HCT116 (cell line): Measurements from ENCODE around the gene RNU5D-1.

Experiments used
- CBX3 ChIP-seq: IDR thresholded peaks from 2 replicates; pipeline ENCODE4 v1.6.1; 2012; ENCODE audit warnings: low read depth
- CEBPB ChIP-seq: IDR thresholded peaks from 2 replicates; pipeline ENCODE4 v1.6.1; 2012; ENCODE audit warnings: low read depth
- CTCF ChIP-seq, 3 experiments: fragments of 200-600 bp in 1 of 3; sonication (generic) in 1 of 3; IDR thresholded peaks in 2 of 3; conservative IDR thresholded peaks in 1 of 3; 2 replicates each; pipeline ENCODE4 v1.5.1; 2012 to 2017; ENCODE audit warnings: low read depth in 2 of 3, low read length in 2 of 3, antibody characterized with exemption in 1 of 3, borderline replicate concordance in 1 of 3, control low read depth in 1 of 3, mild to moderate bottlenecking in 1 of 3, mixed read lengths in 1 of 3, mixed run types in 1 of 3, moderate library complexity in 1 of 3; ENCODE audit not compliant: insufficient read depth in 1 of 3
- EZH2 ChIP-seq: fragments of 200-600 bp; sonication (generic); IDR thresholded peaks from 2 replicates; pipeline ENCODE4 v1.6.1; 2017; ENCODE audit warnings: antibody characterized with exemption, mixed run types
- EZH2phosphoT487 ChIP-seq: fragments of 200-600 bp; IDR thresholded peaks from 2 replicates; pipeline ENCODE4 v1.6.1; 2018; ENCODE audit warnings: antibody characterized with exemption, borderline replicate concordance
- FOSL1 ChIP-seq: IDR thresholded peaks from 2 replicates; pipeline ENCODE4 v1.6.1; 2012; ENCODE audit warnings: low read depth
- POLR2A ChIP-seq: IDR thresholded peaks from 2 replicates; pipeline ENCODE4 v1.7.0; 2011; ENCODE audit warnings: borderline replicate concordance; ENCODE audit not compliant: insufficient read depth, insufficient read length; ENCODE audit errors: extremely low read depth
- RAD21 ChIP-seq: IDR thresholded peaks from 2 replicates; pipeline ENCODE4 v1.6.1; 2012; ENCODE audit warnings: low read depth, mild to moderate bottlenecking
- REST ChIP-seq: IDR thresholded peaks from 2 replicates; pipeline ENCODE4 v1.6.1; 2012; ENCODE audit warnings: low read depth
- ZNF274 ChIP-seq: fragments of 200-500 bp; sonication (Bioruptor generic); IDR thresholded peaks from 2 replicates; pipeline ENCODE4 v1.6.1; 2014; ENCODE audit warnings: mild to moderate bottlenecking, low read depth, low read length, inconsistent platforms
- TF ChIP-seq, protein P1 (sequence below): IDR thresholded peaks from 2 replicates; pipeline ENCODE4 v1.6.1; 2012
- TF ChIP-seq, protein P2 (sequence below): IDR thresholded peaks from 2 replicates; pipeline ENCODE4 v1.6.1; 2012

DNA sequence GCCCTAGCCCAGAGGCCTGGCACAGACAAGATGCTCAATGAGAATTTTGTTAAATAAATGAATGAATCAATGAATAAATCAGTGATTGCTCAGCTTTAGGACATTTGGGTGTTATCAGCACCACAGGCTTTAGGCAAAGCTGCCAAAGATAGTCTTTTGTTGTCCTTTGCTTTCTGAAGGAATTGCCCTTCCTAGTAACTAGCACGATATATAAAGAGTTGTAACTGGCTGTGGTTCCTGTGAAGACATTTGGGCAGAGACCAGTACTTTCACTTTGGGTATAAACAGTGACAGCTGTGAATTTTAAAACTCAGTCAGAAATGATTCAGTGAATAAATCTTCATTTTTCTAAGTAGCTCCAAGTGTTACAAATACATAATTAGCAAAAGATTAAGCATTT is 13.3 kb downstream of the RNU5D-1 start:
- TF ChIP-seq RAD21, result no peak
- TF ChIP-seq REST, result no peak
- no peak for TF ChIP-seq ZNF274
- TF ChIP-seq CBX3, result no peak
- no peak for TF ChIP-seq EZH2
- TF ChIP-seq POLR2A, result no peak
- TF ChIP-seq CTCF (IDR thresholded peaks at IDR 0.05 in 2 of 3, conservative IDR thresholded peaks at IDR 0.05 in 1 of 3; ENCODE audit: borderline replicate concordance in 1 of 3, insufficient read depth in 1 of 3, low read depth in 2 of 3, low read length in 2 of 3), result no peak
- no peak for TF ChIP-seq FOSL1
- no peak for TF ChIP-seq EZH2phosphoT487
- TF ChIP-seq, protein P1, sequence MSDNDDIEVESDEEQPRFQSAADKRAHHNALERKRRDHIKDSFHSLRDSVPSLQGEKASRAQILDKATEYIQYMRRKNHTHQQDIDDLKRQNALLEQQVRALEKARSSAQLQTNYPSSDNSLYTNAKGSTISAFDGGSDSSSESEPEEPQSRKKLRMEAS, result no peak
- no peak for TF ChIP-seq CEBPB
- TF ChIP-seq, protein P2, sequence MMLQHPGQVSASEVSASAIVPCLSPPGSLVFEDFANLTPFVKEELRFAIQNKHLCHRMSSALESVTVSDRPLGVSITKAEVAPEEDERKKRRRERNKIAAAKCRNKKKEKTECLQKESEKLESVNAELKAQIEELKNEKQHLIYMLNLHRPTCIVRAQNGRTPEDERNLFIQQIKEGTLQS, result no peak
